CD8-positive, alpha-beta memory T cell (primary cell): Measurements from ENCODE around the gene RAI1. TPM values are rescaled to one million over a fixed set of nuclear protein-coding genes. Genes with fewer than 3 reads are reported as not detected.
A peak's percentile ranks its signal among the peaks of the same experiment; 100 is the strongest.

ENCODE experiments used
- CTCF ChIA-PET: fragments of 350-600 bp; sonication (Branson Sonifier 250); formaldehyde crosslinking; loops from one replicate; lab custom pipeline; 2021; ENCODE audit warnings: antibody characterized with exemption; lab: Charles Lee
- POLR2A ChIA-PET: fragments of 350-600 bp; sonication (Branson Sonifier 250); formaldehyde crosslinking; loops from one replicate; lab custom pipeline; 2021; ENCODE audit warnings: antibody characterized with exemption; lab: Charles Lee
- DNase-seq, 5 donors: peaks; one replicate each; pipeline versions ENCODE4 v3.0.0 to v3.0.0-alpha.2; 2020 to 2022; ENCODE audit warnings: mixed read lengths in 1 of 5
- H3K27ac ChIP-seq: one replicate; pipeline ENCODE4 v1.7.0; 2013; ENCODE audit warnings: low read depth, mild to moderate bottlenecking, low read length, moderate library complexity
- H3K27me3 ChIP-seq: 2 replicates; pipeline ENCODE4 v1.7.0; 2013; ENCODE audit warnings: low read length, mild to moderate bottlenecking; ENCODE audit not compliant: insufficient read depth, poor library complexity, severe bottlenecking
- H3K36me3 ChIP-seq: 2 replicates; pipeline ENCODE4 v1.7.0; 2013; ENCODE audit warnings: mild to moderate bottlenecking, low read length, moderate library complexity; ENCODE audit not compliant: insufficient read depth
- H3K4me1 ChIP-seq: 2 replicates; pipeline ENCODE4 v1.7.0; 2013; ENCODE audit warnings: mild to moderate bottlenecking, low read length, moderate library complexity; ENCODE audit not compliant: insufficient read depth
- H3K4me3 ChIP-seq: 2 replicates; pipeline ENCODE4 v1.7.0; 2013; ENCODE audit warnings: mild to moderate bottlenecking, low read length
- H3K9me3 ChIP-seq: 2 replicates; pipeline ENCODE4 v1.7.0; 2013; ENCODE audit warnings: mild to moderate bottlenecking, low read length
- H3K27ac Mint-ChIP-seq, 8 donors: one replicate each; pipeline ENCODE4 v1.8.0; 2020 to 2021; ENCODE audit warnings: mixed read lengths in 8 of 8, mild to moderate bottlenecking in 6 of 8, inconsistent platforms in 3 of 8, moderate library complexity in 3 of 8
- H3K27me3 Mint-ChIP-seq, 2 donors: one replicate each; pipeline ENCODE4 v1.8.0; 2020 to 2021; ENCODE audit warnings: mixed read lengths in 2 of 2, mild to moderate bottlenecking in 1 of 2, moderate library complexity in 1 of 2
- H3K36me3 Mint-ChIP-seq, 3 donors: one replicate each; pipeline ENCODE4 v1.8.0; 2020 to 2021; ENCODE audit warnings: mixed read lengths in 3 of 3, inconsistent platforms in 1 of 3, mild to moderate bottlenecking in 1 of 3
- H3K4me1 Mint-ChIP-seq, 3 donors: one replicate each; pipeline ENCODE4 v1.8.0; 2020 to 2021; ENCODE audit warnings: mixed read lengths in 3 of 3, inconsistent platforms in 1 of 3, mild to moderate bottlenecking in 1 of 3
- H3K4me3 Mint-ChIP-seq, 7 donors: one replicate each; pipeline ENCODE4 v1.8.0; 2020 to 2021; ENCODE audit warnings: mixed read lengths in 7 of 7, mild to moderate bottlenecking in 6 of 7, moderate library complexity in 4 of 7, inconsistent platforms in 2 of 7
- H3K9me3 Mint-ChIP-seq, 5 donors: one replicate each; pipeline ENCODE4 v1.8.0; 2020 to 2022; ENCODE audit warnings: mixed read lengths in 5 of 5, mild to moderate bottlenecking in 3 of 5, moderate library complexity in 2 of 5, inconsistent platforms in 1 of 5
- polyA plus RNA-seq: library from polyadenylated mRNA; unstranded; fragments of 300-500 nt; fragmentation: Illumina TruSeq; gene quantifications from one replicate; pipeline ENCODE4 v1.2.3, GENCODE V29; 2021
- total RNA-seq, 2 experiments: library from RNA; stranded (reverse); gene quantifications; one replicate each; pipeline ENCODE4 v1.2.3, GENCODE V29; 2021

The RAI1 gene
- total and polyA plus RNA-seq, 3 experiments from 2014 or later, result 5.6 to 20.2 (median 19.7) TPM

- no peaks in the 10 kb centered on the region for H3K9me3 ChIP-seq
- no peak overlapping the region for H3K27ac ChIP-seq
- H3K4me3 ChIP-seq, result no peak overlapping the region
- H3K4me1 Mint-ChIP-seq, result peaks cover 0 to 17% (median 9%) of the 10 kb centered on the region in 3 donors
- H3K9me3 Mint-ChIP-seq, result no peaks in the 10 kb centered on the region
- H3K27me3 ChIP-seq, result no peaks in the 10 kb centered on the region
- peaks cover 0 to 10% (median 2%) of the 10 kb centered on the region in 3 donors for H3K36me3 Mint-ChIP-seq
- peaks cover 11% of the 10 kb centered on the region for H3K4me1 ChIP-seq
- no peak overlapping the region for H3K4me3 Mint-ChIP-seq
- DNase-seq, result no peak
- no peaks in the 10 kb centered on the region for H3K27me3 Mint-ChIP-seq
- POLR2A ChIA-PET, result no interaction called here
- CTCF ChIA-PET, result interaction anchor here (0.9 kb wide), 1 partner anchor 67 kb away, joined by 3 read pairs; no protein-coding TSS in a partner anchor
- no peaks in the 10 kb centered on the region for H3K36me3 ChIP-seq
- no peak overlapping the region for H3K27ac Mint-ChIP-seq
Observed at GRCh38 chr17:17763136-17763535, 81.9 kb downstream of the RAI1 start.

GRCh38 chr17:17763734-17764133 lies 82.5 kb downstream of the RAI1 start:
- Mint-ChIP-seq H3K4me1 (peaks cover 0 to 13% (median 6%) of the 10 kb centered on the region in 3 donors), H3K36me3 (peaks cover 0 to 10% (median 2%) of the 10 kb centered on the region in 3 donors), H3K9me3 (no peaks in the 10 kb centered on the region), H3K27me3 (no peaks in the 10 kb centered on the region), H3K4me3 (no peak overlapping the region), H3K27ac (peak overlapping the region in 3 of 8 donors; percentile 26 to 81 (median 42))
- Histone ChIP-seq H3K36me3 (no peaks in the 10 kb centered on the region), H3K9me3 (no peaks in the 10 kb centered on the region), H3K27ac (no peak overlapping the region), H3K27me3 (no peaks in the 10 kb centered on the region), H3K4me3 (no peak overlapping the region), H3K4me1 (peaks cover 5% of the 10 kb centered on the region)
- DNase-seq, result no peak
- POLR2A ChIA-PET, result no interaction called here
- CTCF ChIA-PET, result no interaction called here

DNA sequence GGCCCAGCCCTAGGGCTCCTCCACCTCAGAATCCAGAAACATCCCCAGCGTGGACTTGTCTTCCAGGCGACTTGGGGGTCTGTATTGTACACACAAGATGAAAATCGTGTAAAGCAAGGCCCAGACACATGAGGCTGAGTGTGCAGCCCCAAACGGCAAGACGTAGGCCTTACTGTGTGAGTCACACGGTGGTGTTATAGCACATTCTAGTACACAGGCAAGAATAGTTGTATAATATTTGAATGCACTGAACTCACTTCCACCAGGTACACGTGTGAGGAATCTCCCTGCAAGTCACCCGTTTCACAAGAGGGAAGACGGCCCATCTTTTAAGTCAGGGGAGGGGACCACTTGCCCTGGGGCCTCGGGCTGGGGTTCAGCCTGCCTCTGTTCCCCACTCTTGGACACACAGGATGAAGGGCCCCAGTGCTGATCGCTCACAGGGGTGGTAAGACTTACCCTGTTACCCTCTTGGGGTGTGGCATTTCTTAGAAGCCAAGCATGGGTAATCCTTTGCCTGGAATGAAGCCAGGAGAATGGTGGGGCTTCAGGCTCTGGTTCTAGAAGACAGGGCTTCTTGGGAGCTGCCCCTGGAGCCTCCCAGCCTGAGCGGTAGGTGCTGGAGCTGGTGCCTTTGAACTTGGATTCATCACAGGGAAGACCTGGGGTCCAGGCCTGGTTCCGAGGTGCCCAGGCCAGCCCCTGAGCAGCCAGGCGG lies 84.3 kb downstream of the RAI1 start:
- H3K27ac Mint-ChIP-seq, result peak overlapping the region in 1 of 8 donors; percentile 24
- H3K9me3 ChIP-seq, result no peaks in the 10 kb centered on the region
- POLR2A ChIA-PET, result interaction anchor here (0.5 kb wide), 1 partner anchor 84 kb away, joined by 7 read pairs; no protein-coding TSS in a partner anchor
- H3K9me3 Mint-ChIP-seq, result no peaks in the 10 kb centered on the region
- peaks cover 0 to 8% (median 2%) of the 10 kb centered on the region in 3 donors for H3K36me3 Mint-ChIP-seq
- no peak overlapping the region for H3K4me3 Mint-ChIP-seq
- peaks cover 0 to 6% (median 6%) of the 10 kb centered on the region in 3 donors for H3K4me1 Mint-ChIP-seq
- no peak for DNase-seq
- H3K36me3 ChIP-seq, result no peaks in the 10 kb centered on the region
- H3K27ac ChIP-seq, result no peak overlapping the region
- no peak overlapping the region for H3K4me3 ChIP-seq
- no peaks in the 10 kb centered on the region for H3K27me3 Mint-ChIP-seq
- no peaks in the 10 kb centered on the region for H3K27me3 ChIP-seq
- CTCF ChIA-PET, result no interaction called here
- peaks cover 5% of the 10 kb centered on the region for H3K4me1 ChIP-seq

GRCh38 chr17:17766077-17766743 lies 85.0 kb downstream of the RAI1 start:
- H3K27ac Mint-ChIP-seq, result peak overlapping the region in 1 of 8 donors; percentile 24
- H3K9me3 ChIP-seq, result no peaks in the 10 kb centered on the region
- no peaks in the 10 kb centered on the region for H3K9me3 Mint-ChIP-seq
- no peak for DNase-seq
- CTCF ChIA-PET, result no interaction called here
- H3K4me3 Mint-ChIP-seq, result no peak overlapping the region
- no peaks in the 10 kb centered on the region for H3K27me3 Mint-ChIP-seq
- H3K36me3 ChIP-seq, result no peaks in the 10 kb centered on the region
- peaks cover 5% of the 10 kb centered on the region for H3K4me1 ChIP-seq
- peaks cover 0 to 8% (median 2%) of the 10 kb centered on the region in 3 donors for H3K36me3 Mint-ChIP-seq
- H3K27ac ChIP-seq, result no peak overlapping the region
- no peaks in the 10 kb centered on the region for H3K27me3 ChIP-seq
- no peak overlapping the region for H3K4me3 ChIP-seq
- POLR2A ChIA-PET, result interaction anchor here (0.5 to 1.2 kb wide), 2 partner anchors 61 to 84 kb away, joined by 7 read pairs; no protein-coding TSS in a partner anchor
- H3K4me1 Mint-ChIP-seq, result peaks cover 0 to 6% (median 6%) of the 10 kb centered on the region in 3 donors

DNA sequence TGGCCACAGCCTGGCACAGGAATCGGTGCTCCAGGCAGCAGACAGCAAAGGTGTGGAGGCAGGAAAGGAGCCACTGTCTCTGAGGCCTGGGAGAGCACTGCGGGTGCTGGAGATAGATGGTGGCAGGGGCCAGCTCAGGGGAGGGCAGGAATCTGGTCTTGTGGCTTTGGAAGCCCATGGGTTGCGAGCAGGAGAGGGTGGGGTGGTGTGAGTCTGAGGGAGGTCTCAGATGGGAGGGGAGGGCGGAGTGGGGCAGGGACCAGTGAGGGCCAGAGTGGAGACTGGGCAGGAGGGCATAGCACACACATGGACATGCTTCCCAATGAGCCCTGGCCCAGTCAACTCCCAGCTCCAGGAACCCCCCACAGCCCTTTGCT lies 85.5 kb downstream of the RAI1 start:
- no peak overlapping the region for H3K27ac Mint-ChIP-seq
- H3K4me3 Mint-ChIP-seq, result no peak overlapping the region
- H3K9me3 Mint-ChIP-seq, result no peaks in the 10 kb centered on the region

GRCh38 chr17:17767154-17767869 lies 86.1 kb downstream of the RAI1 start:
- Histone ChIP-seq H3K27ac (no peak overlapping the region), H3K4me3 (no peak overlapping the region), H3K4me1 (peaks cover 5% of the 10 kb centered on the region), H3K36me3 (no peaks in the 10 kb centered on the region), H3K27me3 (no peaks in the 10 kb centered on the region), H3K9me3 (no peaks in the 10 kb centered on the region)
- ChIA-PET CTCF (interaction anchor here (1.1 to 1.2 kb wide), 2 partner anchors 18 to 88 kb away, joined by 3 read pairs; no protein-coding TSS in a partner anchor), POLR2A (interaction anchor here (1.2 kb wide), 1 partner anchor 62 kb away, joined by 7 read pairs; no protein-coding TSS in a partner anchor)
- Mint-ChIP-seq H3K4me1 (peaks cover 2 to 10% (median 6%) of the 10 kb centered on the region in 3 donors), H3K27ac (peak overlapping the region in 1 of 8 donors; percentile 81), H3K36me3 (peaks cover 0 to 8% (median 2%) of the 10 kb centered on the region in 3 donors), H3K4me3 (no peak overlapping the region), H3K9me3 (no peaks in the 10 kb centered on the region), H3K27me3 (no peaks in the 10 kb centered on the region)
- DNase-seq, result no peak

More for the DNA sequence above, 85.5 kb downstream of the RAI1 start:
- POLR2A ChIA-PET, result interaction anchor here (1.2 kb wide), 1 partner anchor 62 kb away, joined by 7 read pairs; no protein-coding TSS in a partner anchor
- CTCF ChIA-PET, result interaction anchor here (1.2 kb wide), 1 partner anchor 87 kb away, joined by 3 read pairs; no protein-coding TSS in a partner anchor
- no peaks in the 10 kb centered on the region for H3K36me3 ChIP-seq
- Mint-ChIP-seq H3K4me1 (peaks cover 0 to 6% (median 6%) of the 10 kb centered on the region in 3 donors), H3K36me3 (peaks cover 0 to 8% (median 2%) of the 10 kb centered on the region in 3 donors), H3K27me3 (no peaks in the 10 kb centered on the region)
- H3K4me3 ChIP-seq, result no peak overlapping the region
- no peak overlapping the region for H3K27ac ChIP-seq
- DNase-seq, result no peak
- H3K9me3 ChIP-seq, result no peaks in the 10 kb centered on the region
- H3K4me1 ChIP-seq, result peaks cover 5% of the 10 kb centered on the region
- H3K27me3 ChIP-seq, result no peaks in the 10 kb centered on the region

DNA sequence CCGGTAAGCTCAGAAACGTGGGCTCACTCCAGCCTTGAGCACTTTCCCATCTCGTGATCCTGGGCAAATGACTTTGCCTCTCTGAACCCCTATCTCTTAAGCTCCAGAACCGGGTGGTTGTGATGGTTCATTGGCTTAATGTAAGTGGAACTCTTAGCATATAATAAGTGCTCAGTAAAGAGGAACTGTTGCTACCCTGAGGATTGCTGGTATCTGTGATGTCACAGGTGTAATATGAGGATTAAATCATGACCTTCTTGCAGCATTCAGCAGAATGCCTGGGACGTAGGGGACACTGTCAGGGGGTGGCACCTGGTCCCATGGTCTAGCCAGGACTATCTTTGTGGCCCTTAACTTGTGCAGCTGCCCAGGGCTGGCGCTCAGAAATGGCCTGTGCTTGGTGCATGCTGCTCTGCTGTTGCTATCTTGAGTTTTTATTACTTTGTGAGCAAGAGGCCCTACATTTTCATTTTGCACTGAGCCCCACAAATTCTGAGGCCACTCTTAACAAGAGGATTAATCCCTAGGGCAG lies 86.7 kb downstream of the RAI1 start:
- H3K27ac Mint-ChIP-seq, result no peak overlapping the region
- peaks cover 5% of the 10 kb centered on the region for H3K4me1 ChIP-seq
- POLR2A ChIA-PET, result no interaction called here

More for the DNA sequence above, 86.7 kb downstream of the RAI1 start:
- Histone ChIP-seq H3K27ac (no peak overlapping the region), H3K36me3 (no peaks in the 10 kb centered on the region), H3K4me3 (no peak overlapping the region), H3K9me3 (no peaks in the 10 kb centered on the region), H3K27me3 (no peaks in the 10 kb centered on the region)
- no peaks in the 10 kb centered on the region for H3K9me3 Mint-ChIP-seq
- H3K27me3 Mint-ChIP-seq, result no peaks in the 10 kb centered on the region
- no peak overlapping the region for H3K4me3 Mint-ChIP-seq
- H3K36me3 Mint-ChIP-seq, result peaks cover 0 to 8% (median 2%) of the 10 kb centered on the region in 3 donors
- DNase-seq, result no peak
- CTCF ChIA-PET, result interaction anchor here (1.1 to 1.2 kb wide), 2 partner anchors 17 to 88 kb away, joined by 3 read pairs; no protein-coding TSS in a partner anchor
- H3K4me1 Mint-ChIP-seq, result peaks cover 5 to 12% (median 10%) of the 10 kb centered on the region in 3 donors
